Common myeloid progenitor, CD34-positive (primary cell): ENCODE data around the gene TRDMT1.

Experiments used
- CTCF ChIA-PET: fragments of 350-600 bp; sonication (Branson Sonifier 250); formaldehyde crosslinking; loops from one replicate; lab custom pipeline; 2021; ENCODE audit warnings: antibody characterized with exemption; lab: Charles Lee
- POLR2A ChIA-PET: fragments of 350-600 bp; sonication (Branson Sonifier 250); formaldehyde crosslinking; loops from one replicate; lab custom pipeline; 2021; ENCODE audit warnings: antibody characterized with exemption; lab: Charles Lee
- DNase-seq, 3 donors: peaks; one replicate each; pipeline versions ENCODE4 v3.0.0 to v3.0.0-alpha.2; 2013
- H3K27ac ChIP-seq, 2 experiments: 1 replicate in 1 of 2; 2 replicates in 1 of 2; pipeline ENCODE4 v1.7.0; 2013; ENCODE audit warnings: inconsistent platforms in 2 of 2, low read length in 2 of 2, mild to moderate bottlenecking in 2 of 2, low read depth in 1 of 2, moderate library complexity in 1 of 2; ENCODE audit not compliant: severe bottlenecking in 2 of 2, insufficient read depth in 1 of 2, poor library complexity in 1 of 2
- H3K27me3 ChIP-seq, 5 experiments: replicated peaks in 2 of 5; 1 replicate in 3 of 5; 2 replicates in 2 of 5; pipeline versions ENCODE4 v1.6.1 to v1.7.0; 2013; ENCODE audit warnings: low read length in 4 of 5, mild to moderate bottlenecking in 2 of 5, moderate library complexity in 2 of 5, inconsistent platforms in 1 of 5; ENCODE audit not compliant: insufficient read depth in 5 of 5, control insufficient read depth in 4 of 5
- H3K36me3 ChIP-seq, 4 experiments: 1 replicate in 2 of 4; 2 replicates in 2 of 4; pipeline versions ENCODE4 v1.6.1 to v1.7.0; 2013; ENCODE audit warnings: low read length in 3 of 4, control low read depth in 1 of 4, mild to moderate bottlenecking in 1 of 4; ENCODE audit not compliant: control insufficient read depth in 4 of 4, insufficient read depth in 4 of 4
- H3K4me1 ChIP-seq, 4 experiments: 1 replicate in 3 of 4; 2 replicates in 1 of 4; pipeline versions ENCODE4 v1.6.1 to v1.7.1; 2013; ENCODE audit warnings: low read length in 3 of 4, mild to moderate bottlenecking in 3 of 4, control low read depth in 1 of 4, inconsistent platforms in 1 of 4, moderate library complexity in 1 of 4; ENCODE audit not compliant: control insufficient read depth in 4 of 4, insufficient read depth in 4 of 4; ENCODE audit errors: control extremely low read depth in 1 of 4
- H3K4me3 ChIP-seq, 7 experiments: 1 replicate in 4 of 7; 2 replicates in 3 of 7; pipeline versions ENCODE4 v1.5.1 to v1.7.0; 2013; ENCODE audit warnings: mild to moderate bottlenecking in 7 of 7, low read length in 6 of 7, moderate library complexity in 6 of 7, inconsistent platforms in 2 of 7, low read depth in 2 of 7, control low read depth in 1 of 7; ENCODE audit not compliant: insufficient read depth in 4 of 7, control insufficient read depth in 1 of 7; ENCODE audit errors: extremely low read depth in 1 of 7
- H3K9me3 ChIP-seq, 5 experiments: 1 replicate in 4 of 5; 2 replicates in 1 of 5; pipeline versions ENCODE4 v1.6.1 to v1.7.1; 2013; ENCODE audit warnings: low read length in 4 of 5, mild to moderate bottlenecking in 2 of 5, inconsistent platforms in 1 of 5, low read depth in 1 of 5, moderate library complexity in 1 of 5; ENCODE audit not compliant: control insufficient read depth in 4 of 5, insufficient read depth in 2 of 5; ENCODE audit errors: control extremely low read depth in 1 of 5
- WGBS: methylation state at CpG from one replicate; pipeline ENCODE4 v1.1.5; 2013; ENCODE audit not compliant: insufficient coverage; 5-methylcytosine and 5-hydroxymethylcytosine counted together

Gene TRDMT1

GRCh38 chr10:17213646-17214349 lies 12.3 kb upstream of the TRDMT1 start:
- Histone ChIP-seq H3K9me3 (no peaks in the 10 kb centered on the region), H3K27ac (no peak overlapping the region), H3K36me3 (no peaks in the 10 kb centered on the region), H3K4me3 (no peak overlapping the region), H3K27me3 (no peaks in the 10 kb centered on the region), H3K4me1 (peaks cover 21 to 55% (median 42%) of the 10 kb centered on the region in 4 experiments)
- 100% methylated on average over 1 of the region's 2 CpGs for WGBS
- ChIA-PET CTCF (interaction anchor here (0.6 to 1.9 kb wide), 5 partner anchors 12 to 386 kb away, joined by 3 to 9 read pairs (median 4); no protein-coding TSS in a partner anchor), POLR2A (interaction anchor here (2.1 kb wide), 1 partner anchor 16 kb away, joined by 5 read pairs; no protein-coding TSS in a partner anchor)
- no peak for DNase-seq

GRCh38 chr10:17212802-17213221 lies 11.3 kb upstream of the TRDMT1 start:
- Histone ChIP-seq H3K27ac (no peak overlapping the region), H3K27me3 (no peaks in the 10 kb centered on the region), H3K4me1 (peaks cover 21 to 62% (median 46%) of the 10 kb centered on the region in 4 experiments), H3K4me3 (no peak overlapping the region), H3K9me3 (no peaks in the 10 kb centered on the region), H3K36me3 (no peaks in the 10 kb centered on the region)
- ChIA-PET POLR2A (interaction anchor here (0.8 to 2.1 kb wide), 2 partner anchors 15 to 17 kb away, joined by 4 to 5 read pairs; partner anchors contain the start of gene VIM), CTCF (interaction anchor here (0.5 to 1.9 kb wide), 6 partner anchors 10 to 308 kb away, joined by 3 to 9 read pairs (median 4); partner anchors contain the start of gene TRDMT1)
- peak in 2 of 3 donors; percentile 25 to 49 for DNase-seq

GRCh38 chr10:17210361-17210760 lies 8.9 kb upstream of the TRDMT1 start:
- ChIA-PET POLR2A (no interaction called here), CTCF (no interaction called here)
- DNase-seq = no peak
- Histone ChIP-seq H3K36me3 (no peaks in the 10 kb centered on the region), H3K27ac (no peak overlapping the region), H3K27me3 (no peaks in the 10 kb centered on the region), H3K9me3 (no peaks in the 10 kb centered on the region), H3K4me1 (peaks cover 17 to 66% (median 46%) of the 10 kb centered on the region in 4 experiments), H3K4me3 (no peak overlapping the region)
- WGBS = no CpG with 5 or more reads among the region's 3 CpGs

GRCh38 chr10:17209881-17210280 lies 8.4 kb upstream of the TRDMT1 start:
- ChIA-PET POLR2A (no interaction called here), CTCF (no interaction called here)
- H3K9me3 ChIP-seq = no peaks in the 10 kb centered on the region
- H3K36me3 ChIP-seq = no peaks in the 10 kb centered on the region
- H3K27me3 ChIP-seq = no peaks in the 10 kb centered on the region
- H3K27ac ChIP-seq = no peak overlapping the region
- no peak overlapping the region for H3K4me3 ChIP-seq
- WGBS = 100% methylated on average over 1 of the region's 2 CpGs
- peaks cover 14 to 64% (median 43%) of the 10 kb centered on the region in 4 experiments for H3K4me1 ChIP-seq
- no peak for DNase-seq

GRCh38 chr10:17209302-17209701 lies 7.8 kb upstream of the TRDMT1 start:
- Histone ChIP-seq H3K27ac (no peak overlapping the region), H3K4me1 (peaks cover 13 to 58% (median 38%) of the 10 kb centered on the region in 4 experiments), H3K9me3 (no peaks in the 10 kb centered on the region), H3K36me3 (no peaks in the 10 kb centered on the region), H3K27me3 (no peaks in the 10 kb centered on the region), H3K4me3 (no peak overlapping the region)
- no peak for DNase-seq
- CTCF ChIA-PET = no interaction called here
- POLR2A ChIA-PET = no interaction called here
- WGBS = no CpG with 5 or more reads among the region's 1 CpG

GRCh38 chr10:17208476-17208875 lies 7.0 kb upstream of the TRDMT1 start:
- no peaks in the 10 kb centered on the region for H3K9me3 ChIP-seq
- CTCF ChIA-PET = interaction anchor here (0.9 to 3.5 kb wide), 2 partner anchors 11 to 18 kb away, joined by 6 to 20 read pairs; no protein-coding TSS in a partner anchor
- no peak overlapping the region for H3K4me3 ChIP-seq
- no peaks in the 10 kb centered on the region for H3K27me3 ChIP-seq
- POLR2A ChIA-PET = no interaction called here
- no peak overlapping the region for H3K27ac ChIP-seq
- peaks cover 13 to 52% (median 36%) of the 10 kb centered on the region in 4 experiments for H3K4me1 ChIP-seq
- DNase-seq = no peak
- H3K36me3 ChIP-seq = no peaks in the 10 kb centered on the region

GRCh38 chr10:17206210-17206709 lies 4.8 kb upstream of the TRDMT1 start:
- Histone ChIP-seq H3K27ac (peak overlapping the region; percentile 81 to 93), H3K27me3 (no peaks in the 10 kb centered on the region), H3K4me3 (no peak overlapping the region), H3K4me1 (peaks cover 7 to 44% (median 30%) of the 10 kb centered on the region in 4 experiments), H3K9me3 (no peaks in the 10 kb centered on the region), H3K36me3 (no peaks in the 10 kb centered on the region)
- peak; percentile 75 to 98 (median 96) for DNase-seq
- ChIA-PET POLR2A (interaction anchor here (0.9 to 2.9 kb wide), 4 partner anchors 10 to 31 kb away, joined by 5 to 34 read pairs (median 11); partner anchors contain the start of gene VIM), CTCF (interaction anchor here (0.7 to 3.5 kb wide), 7 partner anchors 10 to 308 kb away, joined by 3 to 36 read pairs (median 5); partner anchors contain the start of gene VIM)
- whole genome bisulfite sequencing = 79% methylated on average over 4 of the region's 7 CpGs
